ENCODE data around the gene DCAF15.
"Not testable (repeated sequence)": the region's sequence is repeated elsewhere in the genome, so short reads cannot be mapped to it uniquely, and the experiment has no call there.

Gene DCAF15

DNA sequence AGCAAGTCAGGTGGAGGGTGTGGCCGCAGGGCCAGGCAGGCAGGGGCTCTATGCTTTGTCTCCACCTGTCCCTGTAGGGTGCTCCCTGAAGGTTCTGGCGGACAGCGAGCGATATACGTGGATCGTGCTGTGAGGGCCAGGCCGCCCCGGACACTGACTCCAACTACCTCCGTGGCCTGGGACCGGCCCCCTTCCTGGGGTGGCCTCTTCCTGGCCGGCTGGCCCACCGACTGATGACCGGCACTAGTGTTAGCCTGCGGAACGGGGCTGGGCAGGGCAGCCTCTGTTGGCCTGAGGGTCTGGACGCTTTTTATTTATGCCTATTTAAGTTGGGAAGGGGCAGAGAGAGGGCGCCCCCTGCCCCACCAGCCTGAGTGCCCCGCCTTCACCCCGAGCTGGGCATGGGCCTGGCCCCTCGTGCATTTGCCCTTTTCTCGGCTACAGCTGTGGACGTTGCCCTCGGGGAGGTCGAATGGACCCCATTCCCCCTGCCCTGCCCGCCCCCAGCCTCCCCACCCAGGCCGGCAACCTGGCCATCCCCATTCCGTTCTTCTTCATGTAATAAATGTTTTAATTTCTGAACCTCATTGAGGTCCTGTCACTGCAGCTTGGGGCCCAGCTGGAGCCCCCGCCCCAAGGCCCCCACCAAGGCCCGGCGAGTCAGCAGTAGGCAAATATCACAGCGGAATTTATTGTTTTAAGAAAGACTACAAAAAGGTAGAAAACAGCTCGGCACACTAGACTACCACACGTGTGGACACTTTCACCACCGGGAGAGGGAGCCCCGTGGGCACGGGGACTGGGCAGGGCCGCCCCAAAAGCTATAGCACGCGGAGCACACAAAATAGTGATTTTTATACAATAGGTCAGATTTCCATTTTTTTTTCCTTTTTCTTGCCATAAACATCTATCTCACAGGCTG is 8.8 kb downstream of the DCAF15 start:
- DNase-seq: no peak

DNA sequence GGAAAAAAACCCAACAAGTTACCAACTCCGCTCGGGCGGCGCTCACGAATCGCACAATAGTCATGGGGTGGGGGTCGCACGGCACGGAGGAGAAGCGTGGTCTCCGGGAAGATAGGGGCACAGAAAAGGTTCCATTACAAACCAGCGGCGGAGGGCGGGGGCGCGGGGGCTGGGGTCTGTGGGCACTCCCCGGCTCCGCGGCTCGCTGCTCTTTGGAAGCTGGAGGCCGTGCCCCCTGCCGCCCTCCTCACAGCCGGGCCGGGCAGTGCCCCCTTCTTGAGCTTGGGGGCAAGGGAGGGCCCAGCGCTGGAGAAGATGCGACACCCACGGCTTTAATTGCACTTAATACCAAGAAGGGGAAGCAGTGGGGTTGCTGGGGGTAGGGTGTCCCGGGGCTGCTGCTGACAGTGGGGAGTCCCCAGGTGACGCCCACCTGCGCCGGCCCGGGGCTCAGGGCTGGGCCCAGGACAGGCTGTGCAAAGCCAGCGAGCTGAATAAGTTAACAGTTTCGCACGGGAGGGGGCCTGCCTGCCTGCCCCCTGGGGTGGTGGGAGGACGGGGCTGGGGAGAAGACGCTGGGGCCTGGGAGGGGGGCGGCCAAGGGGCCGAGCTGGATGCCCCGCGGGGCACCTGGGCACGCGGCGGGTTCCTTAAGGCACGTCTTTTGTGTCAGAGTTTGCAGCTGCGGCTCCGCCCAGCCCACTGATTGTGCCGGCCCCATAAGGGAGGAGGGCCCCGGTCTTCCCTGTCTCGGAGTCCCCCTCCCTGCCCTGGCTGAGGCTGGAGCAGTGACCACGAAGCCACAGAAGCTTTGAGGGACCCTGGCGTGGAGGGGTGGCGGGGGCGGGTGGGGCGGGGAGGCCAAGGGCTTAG is 9.8 kb downstream of the DCAF15 start:
- DNase-seq: no peak

DNA sequence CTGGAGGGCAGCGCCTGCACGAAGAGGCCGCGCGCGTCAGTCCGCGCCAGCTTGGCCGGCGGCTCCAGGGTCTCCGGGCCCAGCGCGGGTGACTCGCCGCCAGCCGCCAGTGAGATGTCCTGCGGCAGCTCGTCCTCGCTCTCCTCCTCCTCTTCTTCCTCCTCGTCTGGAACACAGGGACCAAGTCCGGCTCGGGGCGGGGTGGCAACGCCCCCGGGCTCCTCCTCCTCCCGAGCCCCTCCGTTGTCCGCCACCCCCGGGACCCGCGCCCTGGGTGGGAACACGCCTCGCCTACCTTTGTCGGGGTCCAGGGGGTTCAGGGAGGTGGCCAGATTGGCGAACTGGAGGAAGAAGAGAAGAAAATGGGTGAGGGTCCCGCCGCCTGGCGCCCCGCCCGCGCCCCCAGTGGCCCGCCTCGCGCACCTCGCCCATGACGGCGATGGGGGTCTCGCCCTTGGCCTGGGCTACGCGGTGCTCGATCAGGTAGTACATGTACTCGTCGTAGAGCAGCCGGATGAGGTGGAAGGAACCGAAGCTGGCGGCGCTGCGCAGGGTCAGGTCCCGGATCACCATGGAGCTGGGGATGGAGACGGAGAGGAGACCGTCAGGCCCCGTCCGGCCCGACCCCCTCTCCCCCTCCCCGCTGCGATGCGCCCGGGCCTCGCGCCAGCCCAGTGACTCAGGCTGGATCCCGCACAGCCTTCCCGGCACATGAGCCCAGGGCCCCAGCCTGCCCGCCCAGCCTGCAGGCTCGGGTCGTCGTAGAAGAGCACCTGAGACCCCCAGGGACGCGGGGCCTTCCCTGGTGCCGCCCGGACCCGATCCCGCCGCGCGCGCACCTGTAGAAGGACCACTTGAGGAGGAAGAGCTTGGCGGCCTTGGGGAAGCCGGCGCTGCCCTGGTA is 10.6 kb downstream of the DCAF15 start:
- no peak for DNase-seq

DNA sequence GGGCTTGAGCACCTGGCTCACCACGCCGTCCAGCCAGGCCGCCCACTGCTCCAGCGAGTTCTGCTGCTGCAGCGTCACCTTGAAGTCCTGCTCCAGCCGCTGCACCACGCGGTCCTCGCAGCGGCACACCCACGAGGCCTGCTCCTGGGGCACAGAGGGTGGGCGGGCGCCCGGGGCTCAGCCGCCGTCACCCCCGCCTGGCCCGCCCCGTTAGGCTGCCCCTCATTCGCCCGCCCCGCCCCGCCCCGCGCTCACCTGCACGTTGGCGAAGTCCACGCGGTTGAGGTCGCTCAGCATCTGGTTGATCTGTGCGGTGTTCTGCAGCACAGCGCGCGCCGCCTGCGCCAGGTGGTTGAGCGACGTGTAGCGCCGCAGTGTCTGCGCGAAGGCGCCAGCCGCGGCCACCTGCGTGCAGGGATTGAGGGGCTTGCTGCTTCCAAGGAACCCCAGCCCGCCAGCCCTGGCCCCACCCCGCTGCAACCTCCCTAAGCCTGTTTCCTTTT is 11.3 kb downstream of the DCAF15 start:
- DNase-seq: no peak

DNA sequence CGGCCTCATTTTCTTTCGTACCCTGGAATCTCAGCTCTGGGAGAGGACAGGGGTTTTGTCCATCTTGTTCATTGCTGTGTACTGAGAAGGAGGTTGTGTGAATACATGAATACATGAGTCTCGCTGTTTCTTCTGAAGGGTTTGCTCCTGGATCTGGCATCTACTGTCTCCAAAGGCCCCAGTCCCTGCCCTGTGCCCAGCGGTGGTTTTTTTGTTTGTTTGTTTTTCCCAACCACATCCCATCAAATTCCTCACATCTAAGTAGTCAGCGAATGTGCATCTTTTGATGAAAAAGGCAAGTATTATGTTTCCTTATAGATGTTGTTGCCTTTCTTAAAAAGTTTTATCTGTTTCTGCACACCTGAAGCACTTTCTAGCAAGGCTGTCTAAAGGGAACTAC is 12.5 kb downstream of the DCAF15 start:
- no peak for DNase-seq

DNA sequence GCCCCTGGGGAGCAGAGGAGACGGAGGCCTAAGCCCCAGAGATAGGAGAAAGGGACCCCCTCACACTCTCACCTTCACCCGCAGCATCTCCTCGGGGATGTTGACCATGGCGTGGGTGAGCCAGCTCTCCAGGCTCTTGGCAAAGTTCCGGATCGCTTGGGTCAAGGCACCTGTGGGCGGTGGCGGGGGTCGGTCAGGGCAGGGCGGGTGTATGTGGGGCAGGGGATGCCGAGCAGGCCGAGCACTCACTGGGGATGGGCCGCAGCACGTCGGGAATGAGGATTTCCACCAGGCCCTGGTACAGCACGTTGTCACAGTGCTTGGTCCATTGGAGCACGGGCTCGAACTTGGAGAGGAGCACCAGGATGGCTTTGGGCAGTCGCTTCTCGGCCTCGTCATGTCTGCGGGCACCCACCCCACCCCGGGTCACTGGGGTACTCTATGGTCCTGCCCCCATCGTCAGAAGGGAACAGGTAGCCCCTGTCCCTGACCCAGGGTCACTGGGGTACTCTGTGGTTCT is 13.1 kb downstream of the DCAF15 start:
- DNase-seq: no peak

DNA sequence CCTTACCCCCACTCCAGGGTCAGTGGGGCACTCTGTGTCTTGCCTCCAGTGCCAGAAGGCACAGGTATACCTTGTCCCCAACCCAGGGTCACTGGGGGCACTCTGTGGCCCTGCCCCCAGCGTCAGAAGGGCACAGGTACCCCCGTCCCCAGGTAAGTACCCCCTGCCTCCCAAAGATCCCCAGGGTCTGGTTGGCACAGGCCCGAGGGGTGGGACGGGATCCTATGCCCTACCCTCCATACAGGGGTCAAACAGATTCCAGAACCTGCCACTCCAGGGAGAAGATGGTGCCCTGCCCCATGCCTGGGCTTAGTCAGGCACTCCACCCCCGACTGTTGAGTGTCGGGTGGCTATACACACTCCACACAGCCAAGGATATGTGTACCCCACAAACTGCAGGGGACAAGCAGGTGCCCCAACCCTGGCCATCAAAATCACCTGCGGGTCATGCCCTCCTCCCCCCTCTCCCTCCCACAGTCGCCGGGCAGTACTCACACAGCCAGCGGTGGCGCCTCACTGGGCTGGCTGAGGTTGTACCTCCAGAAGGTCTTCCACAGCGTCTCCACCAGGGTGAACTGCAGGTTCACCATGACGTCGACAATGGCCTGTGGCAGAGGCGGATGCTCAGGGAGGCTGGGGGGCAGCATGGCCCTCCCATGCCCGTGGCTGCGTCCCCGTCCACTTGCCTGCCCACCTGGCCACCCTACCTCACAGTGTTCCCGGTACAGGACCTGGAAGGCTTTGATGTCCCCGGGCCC is 13.8 kb downstream of the DCAF15 start:
- no peak for DNase-seq

DNA sequence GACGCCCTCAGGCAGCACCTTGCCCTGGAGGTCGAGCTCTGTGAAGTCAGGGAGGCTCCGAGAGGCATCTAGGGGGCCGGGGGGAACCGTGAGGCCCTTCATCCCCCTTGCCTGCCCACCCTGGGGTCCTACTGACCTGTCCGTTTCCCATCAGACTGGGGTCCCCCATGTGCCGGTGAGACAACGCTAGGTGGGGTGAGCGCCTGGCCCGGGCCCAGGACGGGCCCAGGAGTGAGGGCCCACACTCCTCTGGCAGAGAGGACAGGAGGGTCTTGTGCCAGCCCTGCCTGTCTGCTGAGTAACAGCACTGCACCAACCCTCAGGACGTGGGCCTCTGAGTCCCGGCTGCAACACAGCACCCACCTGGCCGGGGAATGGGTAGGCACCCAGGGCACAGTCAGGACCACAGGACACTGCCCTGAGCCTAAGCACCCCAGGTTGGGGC is 14.4 kb downstream of the DCAF15 start:
- no peak for DNase-seq

DNA sequence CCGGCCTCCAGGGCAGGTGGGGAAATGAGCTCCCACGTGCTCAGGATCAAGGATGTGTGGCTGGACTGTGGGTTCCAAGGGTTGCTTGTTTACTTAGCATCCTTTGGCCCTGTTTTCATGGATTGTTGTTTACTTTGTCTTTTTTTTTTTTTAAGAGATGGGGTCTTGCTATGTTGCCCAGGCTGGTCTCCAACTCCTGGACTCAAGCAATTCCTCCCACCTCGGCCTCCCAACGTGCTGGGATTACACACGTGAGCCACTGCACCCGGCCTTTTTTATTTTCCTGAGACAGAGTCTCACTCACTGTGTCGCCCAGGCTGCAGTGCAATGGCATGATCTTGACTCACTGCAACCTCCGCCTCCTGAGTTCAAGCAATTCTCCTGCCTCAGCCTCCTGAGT is 14.9 kb downstream of the DCAF15 start:
- not testable (repeated sequence) for DNase-seq

DNA sequence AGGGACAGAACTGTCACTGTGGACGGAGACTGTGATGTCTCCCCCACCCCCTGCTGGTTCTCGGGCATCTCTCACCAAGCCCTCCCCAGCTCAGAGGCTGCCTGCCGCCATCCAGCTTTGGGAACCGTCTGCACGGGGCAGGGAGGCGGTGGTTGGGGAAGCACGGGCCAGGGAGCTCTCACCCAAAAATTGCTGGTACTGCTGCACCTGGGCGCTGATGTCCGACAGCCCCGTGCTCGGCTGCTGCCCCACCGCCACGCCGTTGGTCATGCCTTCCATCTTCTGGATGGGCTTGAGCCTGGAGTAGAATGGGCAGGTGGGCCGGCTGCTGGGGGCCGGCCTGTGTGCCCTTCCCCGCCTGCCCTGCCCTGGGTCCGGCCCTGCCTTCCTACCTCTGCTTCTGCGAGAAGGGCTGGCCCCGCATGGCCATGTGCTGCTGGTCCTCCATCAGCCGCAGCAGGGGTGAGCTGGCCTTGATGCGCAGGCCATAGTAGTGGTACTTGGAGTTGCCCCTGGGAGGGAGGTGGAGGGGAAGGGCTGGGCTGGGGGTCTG is 16.1 kb downstream of the DCAF15 start:
- DNase-seq: no peak

DNA sequence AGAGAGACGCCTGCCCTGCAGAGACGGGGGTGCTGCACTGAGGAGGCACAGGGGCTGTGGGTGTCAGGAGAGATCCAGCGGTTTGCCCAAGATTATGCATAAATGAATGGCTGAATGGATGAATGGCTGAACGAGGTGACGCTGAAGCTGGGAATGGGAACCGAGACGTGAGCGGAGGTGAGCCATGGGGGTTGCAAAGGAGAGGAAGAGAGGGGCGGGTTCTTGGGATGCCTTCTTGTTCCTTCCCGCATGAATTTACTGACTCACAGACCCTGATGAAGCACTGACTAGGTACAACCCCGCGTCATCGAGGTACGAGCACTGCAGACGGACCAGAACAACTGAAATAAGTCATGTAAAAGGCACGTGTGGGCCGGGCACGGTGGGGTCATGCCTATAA is 16.7 kb downstream of the DCAF15 start:
- DNase-seq: no peak

DNA sequence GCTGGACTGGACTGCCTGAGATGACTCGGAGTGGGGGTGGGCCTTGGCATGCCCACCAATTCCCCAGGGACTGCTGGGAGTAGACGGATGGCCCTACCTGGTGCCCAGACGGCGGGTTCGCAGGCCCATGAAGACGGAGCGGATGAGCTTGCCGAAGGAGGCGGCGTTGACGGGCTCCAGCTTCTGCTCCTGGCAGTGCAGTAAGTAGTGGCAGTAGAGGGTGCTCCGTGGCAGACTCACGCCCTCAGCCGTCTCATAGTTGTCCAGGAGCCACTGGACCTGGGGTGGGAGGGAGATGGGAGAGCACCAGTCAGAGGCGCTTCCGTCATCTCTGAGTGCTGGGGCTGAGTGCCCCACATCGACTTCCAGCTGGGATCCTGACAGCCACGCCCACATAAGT is 17.6 kb downstream of the DCAF15 start:
- no peak for DNase-seq

DNA sequence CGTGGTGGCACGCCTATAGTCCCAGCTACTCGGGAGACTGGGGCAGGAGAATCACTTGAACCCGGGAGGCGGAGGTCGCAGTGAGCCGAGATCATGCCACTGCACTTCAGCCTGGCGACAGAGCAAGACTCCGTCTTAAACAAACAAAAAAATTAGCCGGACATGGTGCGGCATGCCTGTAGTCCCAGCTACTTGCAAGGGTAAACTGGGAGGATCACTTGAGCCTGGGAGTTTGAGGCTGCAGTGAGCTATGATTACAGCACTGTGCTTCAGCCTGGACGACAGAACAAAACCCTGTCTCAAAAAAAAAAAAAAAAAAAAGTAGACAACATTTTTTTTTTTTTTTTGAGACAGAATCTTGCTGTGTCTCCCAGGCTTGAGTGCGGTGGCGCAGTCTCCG is 19.6 kb downstream of the DCAF15 start:
- DNase-seq: not testable (repeated sequence)

DNA sequence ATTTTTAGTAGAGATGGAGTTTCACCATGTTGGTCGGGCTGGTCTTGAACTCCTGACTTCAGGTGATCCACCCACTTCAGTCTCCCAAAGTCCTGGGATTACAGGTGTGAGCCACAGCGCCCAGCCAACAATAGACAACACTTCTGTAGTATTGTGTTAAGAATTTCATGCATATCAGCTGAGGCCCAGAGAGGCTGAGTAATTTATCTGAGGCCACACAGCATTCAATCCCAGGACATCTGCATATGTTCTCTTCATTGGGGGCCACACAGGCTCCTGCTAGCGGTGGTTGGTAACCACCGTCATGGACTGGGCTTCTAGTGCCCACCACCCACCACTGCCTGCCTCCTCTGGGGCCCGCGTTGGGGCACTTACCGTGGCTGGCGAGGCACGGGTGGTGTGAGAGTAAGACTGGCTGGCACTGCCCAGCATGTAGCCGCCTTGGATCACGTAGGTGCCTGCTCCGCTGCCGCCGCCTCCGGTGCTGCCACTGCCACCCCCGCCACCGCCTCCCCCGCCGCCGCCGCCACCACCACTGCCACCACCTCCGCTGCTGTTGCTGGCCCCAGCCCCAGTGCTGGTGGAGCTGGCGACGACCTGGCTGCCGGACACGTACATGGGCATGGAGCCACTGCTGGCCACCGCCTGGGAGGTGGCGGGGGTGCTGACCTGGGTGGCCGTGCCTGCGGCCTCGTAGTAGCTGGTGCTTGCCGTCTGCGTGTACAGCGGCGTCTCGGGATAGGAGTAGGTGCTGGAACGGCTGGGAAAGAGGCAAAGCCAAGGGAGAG is 20.3 kb downstream of the DCAF15 start:
- no peak for DNase-seq

DNA sequence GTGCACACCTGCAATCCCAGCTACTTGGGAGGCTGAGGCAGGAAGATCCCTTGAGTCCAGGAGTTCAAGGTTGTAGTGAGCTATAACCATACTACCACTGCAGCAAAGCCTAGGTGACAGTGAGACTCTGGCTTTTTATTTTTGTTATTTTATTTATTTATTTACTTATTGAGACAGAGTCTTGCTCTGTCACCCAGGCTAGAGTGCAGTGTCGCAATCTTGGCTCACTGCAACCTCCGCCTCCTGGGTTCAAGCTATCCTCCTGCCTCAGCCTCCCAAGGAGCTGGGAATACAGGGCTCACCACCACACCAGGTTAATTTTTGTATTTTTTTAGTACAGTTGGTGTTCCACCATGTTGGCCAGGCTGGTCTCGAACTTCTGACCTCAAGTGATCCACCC is 21.2 kb downstream of the DCAF15 start:
- DNase-seq: not testable (repeated sequence)

DNA sequence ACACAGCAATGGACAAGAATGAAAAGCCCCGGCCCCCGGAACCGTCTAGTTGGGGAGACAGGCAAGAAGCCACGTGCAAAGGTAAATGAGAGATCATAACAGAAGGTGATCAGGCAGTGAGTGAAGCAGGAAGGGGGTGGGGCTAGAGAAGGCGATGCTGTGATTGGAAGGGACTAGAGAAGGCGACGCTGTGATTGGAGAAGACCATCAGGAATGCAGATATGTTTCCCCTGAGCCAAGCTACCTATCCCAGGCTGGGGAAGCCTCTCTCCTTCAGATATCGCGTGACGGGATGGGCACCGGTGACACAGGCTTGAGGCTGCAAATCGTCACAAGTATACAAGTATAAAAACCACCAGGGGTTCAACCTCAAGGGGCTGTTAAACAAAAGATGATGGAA is 21.8 kb downstream of the DCAF15 start:
- peak; percentile 31 for DNase-seq

DNA sequence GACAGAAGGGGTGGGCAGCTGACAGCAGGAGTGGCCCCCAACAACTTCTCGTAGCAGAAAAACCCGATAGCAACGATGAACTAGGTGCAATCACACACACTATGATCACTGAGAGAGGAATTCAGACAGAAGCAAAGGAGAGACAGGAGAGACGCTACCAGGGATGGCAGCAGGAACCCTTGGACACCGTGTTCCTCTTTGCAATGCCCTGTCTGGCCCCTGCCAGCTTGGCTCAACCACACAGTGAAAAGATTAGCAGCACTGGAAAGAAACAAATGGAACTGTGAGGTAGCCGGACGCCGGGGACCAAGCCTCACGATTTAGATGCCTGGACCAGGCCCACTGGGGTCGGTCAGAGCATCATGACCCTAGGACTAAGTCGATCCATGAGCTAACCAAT is 23.6 kb downstream of the DCAF15 start:
- no peak for DNase-seq

DNA sequence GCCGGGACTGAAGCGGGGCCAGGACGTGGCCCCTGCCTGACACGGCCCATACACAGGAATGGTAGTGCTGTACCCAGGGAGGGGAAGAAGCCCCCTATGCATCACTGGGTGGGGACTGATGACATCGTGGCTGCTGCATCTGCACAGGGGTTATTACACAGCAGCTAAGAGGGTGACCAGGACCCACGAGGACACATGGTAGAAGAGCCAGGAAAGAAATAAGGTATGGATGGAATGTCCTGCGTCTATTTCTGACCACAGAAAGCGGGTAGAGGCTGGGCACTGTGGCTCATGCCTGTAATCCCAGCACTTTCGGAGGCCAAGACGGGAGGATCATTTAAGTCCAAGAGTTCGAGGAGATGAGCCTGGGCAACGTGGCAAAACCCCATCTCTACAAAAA is 24.1 kb downstream of the DCAF15 start:
- no peak for DNase-seq

DNA sequence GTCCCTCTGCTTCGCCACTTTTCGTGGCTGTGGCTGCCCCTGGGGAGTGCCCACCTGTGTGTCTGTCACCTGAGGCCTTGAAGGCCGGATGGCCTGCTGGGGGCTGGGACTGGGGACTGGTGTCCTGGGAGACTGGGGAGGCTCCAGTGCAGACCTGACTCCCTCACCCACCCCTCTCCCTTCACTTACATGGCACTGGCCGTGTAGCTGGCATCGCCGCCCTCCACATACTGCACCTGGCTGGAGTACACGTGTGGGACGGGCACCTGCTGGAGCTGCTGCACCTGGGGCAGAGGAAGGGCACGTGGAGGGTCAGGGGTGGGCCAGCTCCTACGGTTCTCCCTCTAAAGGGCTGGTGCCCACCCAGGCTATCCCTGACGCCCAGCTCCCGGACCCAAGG is 25.5 kb downstream of the DCAF15 start:
- DNase-seq: no peak
